Hindlimb muscle (tissue), 1 donor: ENCODE measurements around the gene MRPL53. TPM values are rescaled to one million over a fixed set of nuclear protein-coding genes. Genes with fewer than 3 reads are reported as not detected.
"Not testable (repeated sequence)": the region's sequence is repeated elsewhere in the genome, so short reads cannot be mapped to it uniquely, and the experiment has no call there.

ENCODE experiments used
- DNase-seq: peaks from one replicate; pipeline ENCODE4 v3.0.0-alpha.2; 2013
- polyA plus RNA-seq: library from polyadenylated mRNA; unstranded; fragments of 120-200 nt; gene quantifications from one replicate; pipeline ENCODE4 v1.2.1, GENCODE V29; 2013; ENCODE audit not compliant: insufficient read length

The MRPL53 gene
- polyA plus RNA-seq, 1 donor, result 93.4 TPM

DNA sequence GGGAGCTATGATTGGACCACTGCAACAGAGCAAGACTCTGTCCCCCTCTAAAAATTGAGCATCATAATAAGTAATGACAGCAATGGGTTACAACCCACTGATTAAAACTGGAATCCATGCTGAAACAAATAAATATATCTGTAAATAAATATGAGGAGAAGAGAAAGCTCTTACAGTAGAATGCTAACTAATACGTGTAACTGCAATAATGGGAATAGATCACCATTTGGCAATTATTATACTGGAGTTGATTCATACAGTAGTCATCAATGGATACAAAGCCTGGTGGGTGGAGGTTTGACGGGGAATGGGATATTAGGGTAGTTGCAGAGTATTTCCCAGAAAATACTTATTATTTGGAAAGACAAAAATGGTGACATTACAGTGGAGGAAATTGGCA, 23.7 kb downstream of the MRPL53 start:
- no peak for DNase-seq

DNA sequence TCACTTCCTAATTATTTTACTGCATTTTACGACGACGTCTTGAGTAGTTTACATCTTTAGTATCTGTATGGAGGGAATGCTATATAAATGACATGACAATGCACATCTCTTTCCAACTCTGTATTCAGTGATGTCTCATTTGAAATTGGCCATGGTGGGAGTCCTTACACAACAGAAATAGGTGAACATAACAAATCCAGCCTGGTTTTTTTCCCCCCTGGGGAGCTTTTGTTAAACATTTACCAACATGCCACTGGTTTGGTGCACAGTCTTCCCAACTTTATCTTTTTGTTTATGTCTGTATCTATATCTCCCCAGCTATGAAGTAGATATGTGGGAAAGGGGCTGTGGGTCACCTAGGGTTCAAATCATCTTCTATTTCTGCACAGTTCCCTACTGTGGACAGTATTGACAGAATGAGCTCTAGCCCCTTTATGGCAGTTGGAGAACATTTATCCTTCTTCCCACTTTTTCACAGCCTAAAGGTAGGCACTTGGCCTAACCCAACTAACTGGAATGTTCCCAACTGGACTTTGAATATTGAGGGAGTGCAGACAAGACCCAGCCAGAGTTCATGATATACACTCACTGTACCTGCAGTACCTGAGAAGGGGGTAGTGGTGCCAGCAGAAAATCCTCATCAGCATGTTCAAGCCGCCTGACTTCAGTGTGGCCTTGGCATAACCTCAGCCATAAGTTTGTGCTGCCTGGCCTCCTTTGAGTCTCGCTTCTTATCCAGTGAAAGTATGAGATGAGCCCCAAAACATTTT, 25.1 kb downstream of the MRPL53 start:
- no peak for DNase-seq

DNA sequence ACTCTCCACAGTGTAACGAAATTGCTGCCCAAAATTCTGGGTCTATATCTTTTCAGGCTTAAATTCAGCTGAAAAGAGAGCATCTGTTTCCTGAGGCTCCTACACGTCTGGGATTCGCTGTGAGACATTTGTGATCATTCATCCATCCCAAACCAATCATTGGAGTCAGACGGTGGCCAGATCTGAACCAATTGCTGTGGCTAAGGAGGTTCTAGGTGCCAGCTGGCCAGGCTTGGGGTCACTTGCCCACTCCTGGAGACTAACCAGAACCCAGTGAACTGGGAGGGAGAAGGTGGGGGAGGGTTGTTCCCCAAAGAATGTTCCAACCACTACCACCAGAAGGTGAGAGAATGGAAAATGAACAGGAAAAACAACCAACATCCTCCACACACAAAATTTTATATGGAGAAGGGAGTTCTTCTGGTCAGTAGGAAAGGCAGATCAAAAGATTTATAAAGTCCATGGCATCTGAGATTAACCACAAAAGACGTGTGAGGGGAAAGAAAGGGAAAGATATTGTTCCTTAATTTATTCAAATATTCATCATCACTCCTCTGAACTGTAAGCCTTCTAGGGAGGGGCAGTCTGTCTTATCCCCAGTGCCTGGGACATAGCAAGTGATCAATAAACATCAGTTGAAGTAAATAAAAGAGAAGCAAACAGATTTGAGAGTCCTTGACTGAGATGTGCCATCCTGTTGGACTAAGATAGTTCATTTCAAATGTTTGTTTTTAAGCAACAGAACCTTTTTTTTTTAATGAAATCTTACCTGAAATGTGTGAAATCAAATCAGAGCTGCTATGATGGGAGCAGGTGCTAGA, 27.8 kb downstream of the MRPL53 start:
- no peak for DNase-seq

DNA sequence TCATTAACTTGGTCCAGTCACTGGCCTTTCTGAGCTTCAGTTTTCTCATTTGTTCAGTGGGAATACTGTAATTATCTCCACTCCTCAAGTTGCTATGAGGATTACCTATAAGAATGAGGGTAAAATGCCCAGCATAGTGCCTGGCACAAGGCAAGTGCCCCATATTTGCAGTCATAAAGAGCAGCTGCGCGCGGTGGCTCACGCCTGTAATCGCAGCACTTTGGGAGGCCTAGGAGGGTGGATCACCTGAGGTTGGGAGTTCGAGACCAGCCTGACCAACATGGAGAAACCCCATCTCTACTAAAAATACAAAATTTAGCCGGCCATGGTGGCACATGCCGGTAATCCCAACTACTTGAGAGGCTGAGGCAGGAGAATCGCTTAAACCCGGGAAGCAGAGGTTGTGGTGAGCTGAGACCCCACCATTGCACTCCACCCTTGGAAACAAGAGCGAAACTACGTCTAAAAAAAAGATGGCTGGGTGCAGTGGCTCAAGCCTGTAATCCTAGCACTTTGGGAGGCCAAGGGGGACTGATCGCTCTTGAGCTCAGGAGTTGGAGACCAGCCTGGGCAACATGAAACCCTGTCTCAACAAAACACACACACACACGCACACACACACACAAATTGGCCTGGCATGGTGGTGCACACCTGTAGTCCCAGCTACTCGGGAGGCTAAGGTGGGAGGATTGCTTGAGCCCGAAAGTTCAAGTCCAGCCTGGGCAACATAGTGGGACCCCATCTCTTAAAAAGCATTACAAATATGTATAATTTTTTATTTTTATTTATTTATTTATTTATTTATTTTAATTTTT, 29.8 kb downstream of the MRPL53 start:
- DNase-seq, result not testable (repeated sequence)

DNA sequence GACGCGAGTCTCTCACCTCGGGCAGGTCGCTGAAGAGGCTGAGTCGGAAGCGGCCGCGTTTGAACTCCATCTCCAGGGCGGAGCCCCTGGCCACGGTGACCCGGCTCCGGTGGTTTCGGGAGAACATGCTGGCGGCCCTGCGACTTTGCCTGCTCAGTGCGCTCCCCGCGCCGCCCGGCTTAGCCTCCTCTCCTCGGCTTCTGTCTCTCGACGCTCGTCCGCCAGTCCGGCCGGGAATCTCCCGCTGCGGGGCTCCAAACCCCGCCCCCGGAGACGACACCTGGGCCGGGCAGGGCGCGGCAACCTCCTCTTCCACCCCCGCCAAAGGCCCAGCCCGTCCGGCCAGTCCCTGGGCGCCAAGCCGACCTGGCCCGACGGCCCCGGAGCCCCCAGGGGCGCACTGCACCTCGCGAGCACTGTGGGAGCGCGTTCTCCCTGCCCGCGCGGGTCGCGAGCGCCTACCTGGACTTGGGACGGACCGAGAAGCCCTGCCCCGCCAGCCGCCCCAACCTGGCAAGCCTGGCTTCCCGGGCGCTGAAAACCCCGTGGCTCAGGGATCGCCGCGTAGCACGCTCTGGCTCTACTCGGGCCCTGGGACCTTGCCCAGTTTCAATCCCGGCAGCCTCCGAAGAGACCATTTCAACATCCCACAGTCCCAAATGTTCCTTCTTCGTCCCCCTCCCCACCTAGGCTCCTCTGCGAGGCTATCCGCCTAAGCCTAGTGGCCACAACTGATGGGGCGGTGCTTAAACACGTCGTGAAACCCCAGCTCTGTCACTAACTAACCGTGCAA, 30.6 kb downstream of the MRPL53 start, which contains the start of gene RTKN:
TSS of gene RTKN (minus strand) at position 248 of the 793 bp plus-strand sequence. CDS start at position 127, 121 bp downstream.
- peak; percentile 54 for DNase-seq

DNA sequence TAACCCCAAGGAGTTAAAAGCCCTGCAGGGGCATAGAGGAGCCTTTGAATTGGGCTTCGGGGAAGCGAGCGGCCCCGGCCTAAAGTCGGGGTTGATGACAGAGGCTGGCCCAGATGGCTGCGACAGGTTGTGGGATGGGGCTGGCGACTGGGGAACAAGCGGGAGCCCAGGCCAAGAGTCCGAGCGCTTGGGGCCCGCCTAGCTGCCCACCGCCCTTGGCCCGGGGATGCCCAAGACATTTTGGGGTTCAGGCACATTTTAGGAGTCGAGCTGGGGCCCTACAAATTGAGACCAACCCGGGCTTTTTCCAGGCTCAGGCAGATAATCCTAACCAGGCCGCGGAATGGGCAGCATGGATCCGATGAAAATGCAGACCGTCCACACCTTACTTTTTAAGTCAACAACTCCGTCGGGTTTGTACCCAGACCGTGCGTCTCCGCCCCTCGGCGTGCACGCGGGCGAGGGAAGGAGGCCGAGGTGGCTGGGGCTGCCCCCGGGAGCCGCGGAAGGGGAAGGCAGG, 31.2 kb downstream of the MRPL53 start:
- no peak for DNase-seq

DNA sequence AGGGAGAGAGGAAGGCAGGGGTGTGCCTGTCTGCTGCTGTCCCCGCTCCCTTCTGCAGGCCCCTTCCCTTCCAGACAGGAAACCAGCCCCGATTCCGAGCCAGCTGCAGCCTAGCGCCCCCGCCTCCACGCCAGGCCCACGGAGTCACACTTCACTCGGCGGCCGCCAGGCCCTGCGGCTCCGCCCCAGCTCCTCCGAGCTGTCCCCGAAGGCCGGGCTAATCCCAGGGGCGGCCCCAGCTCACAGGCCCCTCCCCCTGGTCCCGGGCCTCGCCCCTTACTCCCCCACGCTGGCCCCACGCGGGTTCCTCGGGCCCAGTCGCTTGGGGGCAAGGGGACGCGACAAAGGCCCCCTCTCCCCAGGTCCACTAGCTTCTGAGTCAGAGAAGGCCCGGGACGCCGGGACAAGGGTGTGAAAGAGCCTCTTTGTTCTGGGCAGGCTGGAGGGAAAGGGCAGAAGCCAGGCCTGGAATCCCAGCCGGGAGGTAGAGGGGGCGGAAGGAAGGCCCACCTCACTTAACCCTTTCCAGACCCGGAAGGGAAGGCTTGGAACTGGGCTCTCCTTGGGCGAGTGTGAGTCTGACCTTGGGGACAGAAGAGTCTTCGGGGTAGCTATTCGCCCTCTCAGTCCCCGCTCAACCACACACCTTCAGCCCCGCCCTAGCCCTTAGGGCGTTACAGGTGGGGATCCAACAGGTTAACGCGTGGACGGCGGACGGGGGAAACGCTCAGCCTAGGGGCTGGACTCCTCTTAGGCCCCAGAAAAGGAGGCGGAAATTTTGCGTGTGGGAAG, 31.9 kb downstream of the MRPL53 start:
- peak; percentile 92 for DNase-seq

DNA sequence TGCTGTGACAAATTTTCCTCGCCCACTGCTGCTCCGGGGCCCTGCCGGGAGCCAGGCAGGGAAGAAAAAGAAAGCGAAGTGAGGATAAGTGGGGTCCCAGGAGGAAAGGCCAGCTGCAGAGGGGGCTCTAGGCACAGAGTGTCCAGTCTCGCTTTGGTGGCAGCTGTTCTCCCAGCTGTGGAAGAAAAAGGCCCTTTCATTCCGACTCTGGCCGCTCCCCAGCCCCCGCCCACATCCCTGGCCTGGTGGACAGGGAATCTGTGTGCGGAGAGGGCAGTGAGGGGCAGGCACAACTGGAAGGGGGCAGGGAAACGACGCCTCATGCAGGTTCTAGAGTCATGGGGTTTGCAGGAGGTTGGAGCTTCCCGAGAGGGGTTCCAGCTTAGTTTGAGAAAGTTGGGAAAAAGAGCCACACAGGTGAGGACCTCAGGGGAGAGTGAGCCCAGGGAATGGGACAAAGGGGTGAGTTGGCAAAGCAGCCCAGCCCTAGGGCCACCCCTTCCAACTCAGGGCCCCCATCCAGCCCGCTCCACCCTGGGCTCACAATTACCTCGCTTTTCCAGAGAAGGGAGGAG, 32.6 kb downstream of the MRPL53 start:
- peak; percentile 84 for DNase-seq

DNA sequence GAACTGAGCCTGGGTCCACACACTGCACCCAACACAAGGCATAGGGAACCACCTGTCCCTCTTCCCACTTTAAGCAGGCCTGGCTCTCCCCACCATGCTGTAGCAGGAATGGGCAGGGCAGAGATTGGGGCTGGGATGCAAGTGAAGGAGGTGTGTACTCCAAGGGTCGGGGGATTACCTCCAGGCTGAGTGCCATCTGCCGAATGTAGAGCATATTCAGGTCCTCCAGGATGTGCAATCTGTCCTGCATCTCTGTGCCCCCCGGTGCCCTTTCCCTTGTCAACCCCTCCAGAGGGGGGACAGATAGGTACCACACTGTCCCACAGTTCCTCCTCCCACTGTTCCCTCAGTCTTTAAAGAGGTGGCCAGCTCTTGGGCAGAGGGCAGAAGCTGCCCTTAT, 33.1 kb downstream of the MRPL53 start:
- DNase-seq, result no peak

DNA sequence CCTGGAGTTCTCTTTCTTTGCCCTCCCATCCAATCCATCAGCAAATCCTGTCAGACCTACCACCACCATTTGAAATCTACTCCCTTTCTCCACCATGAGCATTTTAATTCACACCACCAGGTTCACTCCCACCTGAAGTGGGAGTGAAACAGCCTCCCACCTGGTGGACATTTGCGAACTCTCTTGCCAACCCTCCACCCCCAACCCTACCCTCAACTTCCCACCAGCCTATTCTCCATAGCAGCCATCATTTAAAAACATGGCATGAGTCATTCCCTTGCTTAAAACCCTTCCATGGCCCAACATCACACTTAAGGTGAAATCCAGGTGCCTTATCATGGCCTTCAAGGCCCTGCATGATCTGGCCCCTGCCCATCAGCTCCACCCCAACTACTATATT, 34.2 kb downstream of the MRPL53 start:
- DNase-seq, result no peak

DNA sequence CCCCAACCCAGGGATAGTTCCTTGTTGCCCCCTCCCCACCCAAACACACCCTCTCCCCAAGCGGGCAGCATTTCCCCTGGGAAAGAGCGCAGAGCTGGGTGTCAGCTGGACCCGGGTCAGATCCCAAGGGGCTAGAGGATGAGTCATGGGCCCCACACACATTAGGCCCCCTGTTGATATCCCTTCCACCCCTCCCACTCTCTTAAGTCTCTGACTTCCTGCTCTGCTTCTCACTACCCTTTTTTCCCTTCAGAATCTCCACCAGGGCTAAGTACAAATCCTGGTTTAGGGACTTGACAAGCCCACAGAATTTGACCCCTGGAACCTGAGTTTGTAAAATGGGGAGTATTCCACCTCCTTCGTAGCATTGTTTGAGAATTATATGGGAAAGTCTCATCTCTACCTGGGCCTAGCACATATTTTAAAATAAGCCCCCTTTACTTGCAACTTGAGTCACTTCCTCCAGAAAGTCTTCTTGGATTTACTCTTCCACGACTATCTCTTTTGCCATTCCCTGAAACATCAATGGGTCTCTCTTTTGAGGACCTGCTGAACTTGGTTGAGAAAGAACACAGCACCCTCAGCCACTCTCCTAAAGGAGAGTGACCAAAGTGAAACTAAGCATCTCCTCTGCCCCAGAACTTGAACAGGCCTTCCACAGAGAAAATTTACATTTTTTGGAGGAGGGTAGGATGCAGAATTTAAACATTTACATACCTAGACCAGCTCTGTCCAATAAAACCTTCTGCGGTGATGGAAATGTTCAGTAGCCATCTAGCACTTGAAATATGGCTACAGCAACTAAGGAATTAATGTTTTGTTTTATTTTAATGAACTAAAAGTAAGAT, 35.4 kb downstream of the MRPL53 start:
- DNase-seq, result no peak

DNA sequence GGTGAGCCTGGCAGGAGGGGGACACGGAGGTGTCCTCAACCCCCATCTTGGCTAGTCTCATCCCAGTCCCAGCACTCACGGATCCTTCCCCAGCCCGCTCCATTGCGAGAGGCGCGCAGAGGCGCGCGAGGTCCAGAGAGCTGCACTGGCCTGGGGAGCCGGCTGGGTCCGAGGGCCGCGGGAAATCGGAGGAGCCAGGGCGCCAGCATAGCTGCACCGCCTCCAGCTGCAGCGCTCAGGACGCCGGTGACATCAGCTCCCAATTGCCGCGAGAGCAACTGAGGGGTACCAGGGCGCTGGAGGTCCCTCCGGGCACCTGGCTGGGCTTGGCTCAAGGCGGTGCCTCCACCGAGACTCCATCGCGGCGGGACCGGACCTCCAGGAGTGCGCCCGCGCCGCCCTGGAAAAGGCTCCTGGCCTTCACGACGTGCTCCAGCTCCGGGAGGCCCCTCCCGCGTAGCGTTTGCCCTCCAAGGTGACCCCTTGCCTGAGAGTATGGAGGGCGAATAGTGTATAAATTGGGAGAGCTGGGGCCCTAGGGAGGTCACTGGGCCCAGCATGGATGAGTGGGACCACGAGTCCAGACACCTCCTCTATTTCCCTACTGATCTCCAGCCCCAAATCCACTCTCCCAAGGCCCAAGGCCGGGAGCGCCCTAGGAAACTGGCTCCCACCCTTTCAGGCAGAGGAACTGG, 36.2 kb downstream of the MRPL53 start:
- no peak for DNase-seq

DNA sequence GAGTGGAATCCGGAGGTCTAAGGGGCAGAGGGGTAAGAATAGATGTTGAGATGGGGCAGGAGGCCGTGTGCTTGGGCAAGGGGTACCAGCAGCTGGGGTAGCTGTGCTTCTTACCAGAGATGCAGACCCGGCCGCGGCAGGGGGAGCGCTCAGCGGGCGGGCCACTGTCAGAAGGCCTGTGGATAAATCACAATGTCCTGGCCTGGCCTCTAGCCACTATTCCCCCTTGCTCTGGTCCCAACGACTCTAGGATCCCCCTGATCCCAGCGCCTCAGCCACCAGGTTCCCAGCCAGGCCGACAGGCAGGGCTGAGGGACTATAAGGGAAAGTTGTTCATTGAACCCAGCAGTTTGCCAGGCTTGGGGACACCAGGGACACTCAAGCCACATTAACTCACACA, 42.0 kb downstream of the MRPL53 start:
- DNase-seq, result no peak

DNA sequence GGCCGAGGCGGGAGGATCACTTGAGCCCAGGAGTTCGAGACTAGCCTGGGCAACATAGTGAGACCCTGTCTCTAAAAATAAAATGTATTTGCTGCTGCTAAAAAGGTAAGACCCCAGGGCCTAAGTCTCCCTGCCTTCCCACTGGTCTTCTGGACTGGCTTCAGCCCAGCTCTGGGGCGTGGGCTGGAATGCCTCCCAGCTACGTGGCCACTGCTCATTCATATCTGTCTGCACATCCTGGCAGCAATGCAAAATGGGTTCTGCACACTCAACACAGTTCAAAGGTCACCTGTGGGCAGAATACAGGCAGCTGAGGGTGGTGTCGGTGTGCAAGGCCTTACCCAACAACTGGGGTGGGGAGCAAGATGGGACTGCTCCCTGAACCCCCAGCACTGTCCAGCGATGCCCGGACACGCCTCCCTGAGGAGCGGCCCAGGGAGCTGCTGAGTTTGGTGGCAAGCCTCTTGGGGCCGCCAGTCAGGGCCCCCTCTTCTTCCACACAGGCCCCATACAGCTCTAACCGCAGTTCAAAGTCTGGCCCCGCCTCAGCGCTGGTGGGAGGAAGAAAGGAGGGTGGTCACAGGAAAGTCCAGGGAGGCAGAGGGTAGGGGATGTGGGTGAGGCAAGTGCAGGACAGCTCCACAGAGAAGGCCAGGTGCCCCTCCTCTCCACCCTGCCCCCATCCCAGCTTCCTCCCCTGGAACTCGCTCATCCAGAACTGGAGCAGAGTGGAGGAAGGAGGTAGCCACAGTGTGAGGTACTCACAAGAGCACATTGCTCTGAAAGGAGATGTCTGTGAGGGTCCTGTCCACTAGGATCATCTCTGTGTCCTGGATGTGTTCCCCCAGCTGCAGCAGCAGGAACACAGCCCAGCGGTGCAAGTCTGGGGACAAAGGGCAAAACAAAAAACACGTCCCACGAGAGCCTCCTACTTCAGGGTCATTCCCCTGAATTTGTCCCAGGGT, 42.7 kb downstream of the MRPL53 start:
- no peak for DNase-seq

DNA sequence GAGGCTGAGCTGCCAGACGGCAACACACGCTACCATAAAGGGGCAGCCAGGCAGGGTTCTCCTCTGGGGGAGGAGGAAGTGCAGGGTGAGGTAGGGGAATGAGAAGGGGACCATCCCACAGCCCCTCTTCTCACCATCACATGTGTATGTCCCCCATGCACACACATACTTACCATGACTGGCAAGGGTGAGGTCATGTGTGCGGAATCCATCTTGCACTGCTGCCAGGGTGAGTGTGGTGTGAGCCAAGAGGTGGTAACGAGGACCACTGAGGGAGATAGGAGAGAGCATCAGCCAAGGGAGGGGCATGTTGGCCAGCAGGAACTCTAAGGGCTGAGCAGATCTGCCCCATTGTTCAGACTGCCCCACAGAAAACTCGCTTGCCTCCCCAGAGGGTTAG, 43.8 kb downstream of the MRPL53 start:
- no peak for DNase-seq

DNA sequence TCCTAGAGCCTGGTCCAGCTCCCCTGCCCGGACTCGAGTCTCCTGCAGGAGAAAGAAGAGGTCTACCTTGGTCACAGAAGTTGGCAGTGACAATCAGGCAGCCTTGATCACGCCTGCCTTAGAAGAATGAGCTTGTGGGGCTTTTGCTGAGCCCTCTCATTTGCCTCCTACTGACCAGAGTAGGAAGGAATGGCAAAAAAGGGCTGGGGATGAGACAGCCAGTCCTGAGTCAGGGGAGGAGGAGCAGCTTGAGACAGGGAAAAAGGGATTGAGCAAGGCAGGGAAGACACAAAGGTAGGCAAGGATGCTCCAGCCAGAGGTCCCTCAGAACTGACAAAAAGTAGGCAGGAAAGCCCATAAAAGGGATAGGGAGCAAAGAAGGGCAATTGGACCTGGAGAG, 44.9 kb downstream of the MRPL53 start:
- no peak for DNase-seq

DNA sequence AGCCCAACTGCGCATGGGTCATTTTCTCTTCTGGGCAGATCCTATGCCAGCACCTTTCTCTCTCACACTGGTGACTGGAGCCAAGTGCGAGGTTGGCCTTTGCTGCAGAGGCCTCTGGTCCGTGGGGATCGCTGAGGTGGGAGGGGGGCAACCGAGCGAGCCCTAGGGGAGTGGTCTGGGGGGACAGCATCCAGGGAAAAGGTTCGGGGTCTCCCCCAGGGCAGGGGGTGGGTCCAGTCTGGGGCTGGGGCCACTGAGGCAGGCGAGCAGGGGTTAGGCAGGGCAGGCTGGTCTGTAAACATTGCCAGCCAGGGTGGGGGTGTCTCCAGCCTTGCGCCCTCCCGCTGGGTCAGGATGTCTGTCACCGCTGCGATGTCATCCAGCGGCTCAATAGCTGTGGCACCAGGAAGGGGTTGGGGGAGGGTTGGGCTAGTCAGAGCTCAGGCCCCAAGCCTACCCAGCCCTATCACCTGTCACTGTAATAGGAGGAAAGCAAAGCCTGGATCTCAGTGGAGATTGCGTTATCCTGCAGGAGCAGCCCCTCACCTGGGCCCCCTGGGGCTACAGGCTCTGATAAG, 46.2 kb downstream of the MRPL53 start:
- DNase-seq, result no peak
